Measurements from ENCODE around the gene GAREM1.

GRCh38 chr18:32328379-32328778 lies 142.3 kb downstream of the GAREM1 start:
- TF ChIP-seq CTCF (IDR thresholded peaks at IDR 0.05) (no peak), POLR2A (IDR thresholded peaks at IDR 0.05) (no peak)

Measured in Peyer's patch (tissue), 4 donors.